Keratinocyte (primary cell): ENCODE measurements around the gene MUC5B. TPM values are rescaled to one million over a fixed set of nuclear protein-coding genes. Genes with fewer than 3 reads are reported as not detected.

Experiments
- DNase-seq: peaks from one replicate; pipeline ENCODE4 v3.0.0-alpha.2; 2011; ENCODE audit warnings: low read depth, missing footprints, low spot score
- FAIRE-seq: peaks from 2 replicates; lab custom pipeline; 2011; peaks lifted over from hg19 to GRCh38; lab: Jason Lieb, UNC
- H2AFZ ChIP-seq: 2 replicates; pipeline ENCODE4 v1.6.0; 2012; ENCODE audit warnings: low read length, control low read depth, inconsistent platforms; ENCODE audit not compliant: control insufficient read depth
- H3K27ac ChIP-seq: 2 replicates; pipeline ENCODE4 v1.5.1; 2011; ENCODE audit warnings: low read length; ENCODE audit not compliant: control insufficient read depth, insufficient read depth
- H3K27me3 ChIP-seq: 3 replicates; pipeline ENCODE4 v1.6.0; 2011; ENCODE audit warnings: low read length; ENCODE audit not compliant: control insufficient read depth, insufficient read depth; ENCODE audit errors: extremely low read depth
- H3K36me3 ChIP-seq, 2 experiments: 2 replicates in 1 of 2; 3 replicates in 1 of 2; pipeline ENCODE4 v1.5.1; 2011; ENCODE audit warnings: low read length in 2 of 2, mild to moderate bottlenecking in 1 of 2; ENCODE audit not compliant: control insufficient read depth in 2 of 2, insufficient read depth in 2 of 2; ENCODE audit errors: extremely low read depth in 1 of 2
- H3K4me1 ChIP-seq: 3 replicates; pipeline ENCODE4 v1.5.1; 2011; ENCODE audit warnings: low read length; ENCODE audit not compliant: control insufficient read depth, insufficient read depth; ENCODE audit errors: extremely low read depth
- H3K4me2 ChIP-seq: 3 replicates; pipeline ENCODE4 v1.6.0; 2011; ENCODE audit warnings: low read depth, low read length; ENCODE audit not compliant: control insufficient read depth, insufficient read depth; ENCODE audit errors: extremely low read depth
- H3K4me3 ChIP-seq, 3 experiments: fragments of 200-600 bp in 1 of 3; sonication (generic) in 1 of 3; 2 replicates in 2 of 3; 3 replicates in 1 of 3; pipeline ENCODE4 v1.5.1; 2011 to 2016; ENCODE audit warnings: low read length in 3 of 3, mild to moderate bottlenecking in 3 of 3, control low read depth in 2 of 3, inconsistent platforms in 1 of 3, low read depth in 1 of 3, mixed read lengths in 1 of 3, mixed run types in 1 of 3, moderate library complexity in 1 of 3; ENCODE audit not compliant: control insufficient read depth in 2 of 3, insufficient read depth in 2 of 3; ENCODE audit errors: extremely low read depth in 1 of 3
- H3K79me2 ChIP-seq: 2 replicates; pipeline ENCODE4 v1.6.0; 2012; ENCODE audit warnings: low read length; ENCODE audit not compliant: control insufficient read depth, insufficient read depth
- H3K9ac ChIP-seq: 3 replicates; pipeline ENCODE4 v1.6.0; 2011; ENCODE audit warnings: low read length; ENCODE audit not compliant: control insufficient read depth, insufficient read depth; ENCODE audit errors: extremely low read depth
- H3K9me1 ChIP-seq: 3 replicates; pipeline ENCODE4 v1.6.0; 2011; ENCODE audit warnings: low read length; ENCODE audit not compliant: control insufficient read depth, insufficient read depth; ENCODE audit errors: extremely low read depth
- H3K9me3 ChIP-seq: 2 replicates; pipeline ENCODE4 v1.5.1; 2012; ENCODE audit warnings: low read depth, low read length; ENCODE audit not compliant: control insufficient read depth
- H4K20me1 ChIP-seq: 3 replicates; pipeline ENCODE4 v1.6.0; 2011; ENCODE audit warnings: low read length; ENCODE audit not compliant: control insufficient read depth, insufficient read depth; ENCODE audit errors: extremely low read depth
- EZH2 ChIP-seq: IDR thresholded peaks from one replicate; pipeline ENCODE4 v1.6.1; 2012; ENCODE audit warnings: inconsistent platforms, mild to moderate bottlenecking, low read length, moderate library complexity
- dilution Hi-C: fragments of 300-500 bp; cut with MboI; formaldehyde crosslinking; loops from one replicate; pipeline ENCODE4 v1.7.0; 2020; ENCODE audit warnings: low sequenced_read_pairs; ENCODE audit not compliant: extremely low pct_ligation_motif_present
- polyA plus RNA-seq, 5 experiments: library from polyadenylated mRNA; depleted of rRNA in 3 of 5; stranded (reverse) in 3 of 5; stranded (forward) in 1 of 5; unstranded in 1 of 5; fragments of >200 nt; gene quantifications; 1 replicate in 1 of 5; 2 replicates in 3 of 5; 3 replicates in 1 of 5; pipeline versions ENCODE4 v1.2.1 to v1.2.3, GENCODE V29; 2011 to 2012; ENCODE audit warnings: missing spikeins in 2 of 5, low read depth in 1 of 5, low replicate concordance in 1 of 5
- TF ChIP-seq, protein P1 (sequence below), 3 experiments: IDR thresholded peaks in 1 of 3; conservative IDR thresholded peaks in 1 of 3; optimal IDR thresholded peaks in 1 of 3; 2 replicates in 2 of 3; 3 replicates in 1 of 3; pipeline versions ENCODE3 to v1.5.1; 2011; ENCODE audit warnings: low read length in 3 of 3, mild to moderate bottlenecking in 3 of 3, moderate library complexity in 2 of 3, control low read depth in 1 of 3, inconsistent platforms in 1 of 3; ENCODE audit not compliant: insufficient read depth in 2 of 3; ENCODE audit errors: extremely low read depth in 1 of 3

MUC5B gene
- polyA plus RNA-seq, 1 donor (not counting 4 experiments of a cell fraction or from before 2014, with no cell fraction given) = not detected

DNA sequence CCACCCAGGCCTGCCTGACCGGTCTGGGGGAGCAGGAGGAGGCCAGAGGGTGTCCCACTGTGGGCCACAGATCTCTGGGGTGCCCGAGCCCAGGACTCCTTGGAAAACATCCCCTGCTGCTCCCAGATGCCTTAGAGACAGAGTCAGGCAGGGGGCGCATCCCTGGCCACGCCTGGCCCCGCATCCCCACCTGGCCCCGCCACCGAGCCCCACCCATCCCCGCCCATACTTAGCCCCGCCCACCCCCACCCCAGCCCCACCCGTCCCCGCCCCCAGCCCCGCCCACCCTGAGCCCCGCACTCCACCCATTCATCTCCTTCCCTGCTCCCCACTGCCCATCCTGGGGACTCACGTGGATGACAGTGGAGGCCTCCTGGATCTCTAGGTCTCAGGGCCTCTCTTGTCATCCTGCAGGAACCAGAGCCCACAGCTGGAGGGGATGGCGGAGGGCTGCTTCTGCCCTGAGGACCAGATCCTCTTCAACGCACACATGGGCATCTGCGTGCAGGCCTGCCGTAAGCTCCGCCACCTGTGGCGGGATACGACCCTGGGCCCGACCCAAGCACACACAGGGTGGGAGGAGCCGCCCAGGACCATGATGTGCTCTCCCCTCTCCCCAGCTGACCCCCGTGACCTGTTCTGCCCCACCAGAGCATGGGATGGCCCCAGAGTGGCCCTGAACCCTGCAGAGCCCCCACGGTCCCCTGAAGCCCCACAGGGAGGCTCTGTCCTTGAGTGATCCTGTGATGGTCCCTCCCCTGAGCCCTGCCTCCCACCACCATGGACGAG lies 33.6 kb downstream of the MUC5B start:
- no peaks in the 10 kb centered on the region for H3K79me2 ChIP-seq

DNA sequence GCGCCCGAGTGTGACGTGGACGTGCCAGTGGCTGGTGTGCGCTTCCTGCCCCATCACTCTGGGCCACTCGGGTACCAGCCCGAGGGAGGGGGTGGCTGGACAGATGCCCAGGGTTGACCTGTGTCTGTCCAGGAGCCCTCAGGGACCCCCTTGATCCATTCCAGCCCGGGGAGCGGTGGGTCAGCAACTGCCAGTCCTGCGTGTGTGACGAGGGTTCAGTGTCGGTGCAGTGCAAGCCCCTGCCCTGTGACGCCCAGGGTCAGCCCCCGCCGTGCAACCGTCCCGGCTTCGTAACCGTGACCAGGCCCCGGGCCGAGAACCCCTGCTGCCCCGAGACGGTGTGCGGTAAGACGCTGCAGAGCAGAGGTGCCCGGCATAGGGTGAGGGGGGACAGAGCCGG lies 34.5 kb downstream of the MUC5B start:
- Histone ChIP-seq H3K27ac (no peak overlapping the region), H2AFZ (no peak overlapping the region), H3K4me3 (no peak overlapping the region), H3K9ac (no peak overlapping the region), H3K9me1 (no peaks in the 10 kb centered on the region), H3K79me2 (no peaks in the 10 kb centered on the region), H3K27me3 (no peaks in the 10 kb centered on the region), H3K4me1 (no peaks in the 10 kb centered on the region), H3K9me3 (peaks cover 3% of the 10 kb centered on the region), H3K36me3 (no peaks in the 10 kb centered on the region), H3K4me2 (no peak overlapping the region), H4K20me1 (no peaks in the 10 kb centered on the region)
- DNase-seq (no peak), FAIRE-seq (no peak)
- dilution Hi-C loops = no loop called here
- no peak for TF ChIP-seq EZH2
- TF ChIP-seq, protein P1, sequence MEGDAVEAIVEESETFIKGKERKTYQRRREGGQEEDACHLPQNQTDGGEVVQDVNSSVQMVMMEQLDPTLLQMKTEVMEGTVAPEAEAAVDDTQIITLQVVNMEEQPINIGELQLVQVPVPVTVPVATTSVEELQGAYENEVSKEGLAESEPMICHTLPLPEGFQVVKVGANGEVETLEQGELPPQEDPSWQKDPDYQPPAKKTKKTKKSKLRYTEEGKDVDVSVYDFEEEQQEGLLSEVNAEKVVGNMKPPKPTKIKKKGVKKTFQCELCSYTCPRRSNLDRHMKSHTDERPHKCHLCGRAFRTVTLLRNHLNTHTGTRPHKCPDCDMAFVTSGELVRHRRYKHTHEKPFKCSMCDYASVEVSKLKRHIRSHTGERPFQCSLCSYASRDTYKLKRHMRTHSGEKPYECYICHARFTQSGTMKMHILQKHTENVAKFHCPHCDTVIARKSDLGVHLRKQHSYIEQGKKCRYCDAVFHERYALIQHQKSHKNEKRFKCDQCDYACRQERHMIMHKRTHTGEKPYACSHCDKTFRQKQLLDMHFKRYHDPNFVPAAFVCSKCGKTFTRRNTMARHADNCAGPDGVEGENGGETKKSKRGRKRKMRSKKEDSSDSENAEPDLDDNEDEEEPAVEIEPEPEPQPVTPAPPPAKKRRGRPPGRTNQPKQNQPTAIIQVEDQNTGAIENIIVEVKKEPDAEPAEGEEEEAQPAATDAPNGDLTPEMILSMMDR (optimal IDR thresholded peaks at IDR 0.05 in 1 of 3, IDR thresholded peaks at IDR 0.05 in 1 of 3, conservative IDR thresholded peaks at IDR 0.05 in 1 of 3; ENCODE audit: extremely low read depth in 1 of 3, insufficient read depth in 2 of 3, low read length in 3 of 3) = no peak

More for the DNA sequence above, 33.6 kb downstream of the MUC5B start:
- Histone ChIP-seq H3K36me3 (no peaks in the 10 kb centered on the region), H3K27ac (no peak overlapping the region), H3K9me3 (peaks cover 7% of the 10 kb centered on the region), H3K9ac (no peak overlapping the region), H3K27me3 (no peaks in the 10 kb centered on the region), H3K4me3 (no peak overlapping the region), H2AFZ (no peak overlapping the region), H4K20me1 (no peaks in the 10 kb centered on the region), H3K4me2 (no peak overlapping the region), H3K4me1 (no peaks in the 10 kb centered on the region), H3K9me1 (no peaks in the 10 kb centered on the region)
- FAIRE-seq (no peak), DNase-seq (no peak)
- TF ChIP-seq EZH2 = no peak
- TF ChIP-seq, protein P1 (optimal IDR thresholded peaks at IDR 0.05 in 1 of 3, IDR thresholded peaks at IDR 0.05 in 1 of 3, conservative IDR thresholded peaks at IDR 0.05 in 1 of 3; ENCODE audit: extremely low read depth in 1 of 3, insufficient read depth in 2 of 3, low read length in 3 of 3) = no peak
- dilution Hi-C loops = no loop called here
